HUDEP-2 (cell line): ENCODE measurements around the gene FYCO1.

Source experiments
- DNase-seq, 76 experiments: peaks; one replicate each; lab custom pipeline; 2025; ENCODE audit not compliant: unreplicated experiment in 76 of 76; lab: John Stamatoyannopoulos, UW

Gene FYCO1

DNA sequence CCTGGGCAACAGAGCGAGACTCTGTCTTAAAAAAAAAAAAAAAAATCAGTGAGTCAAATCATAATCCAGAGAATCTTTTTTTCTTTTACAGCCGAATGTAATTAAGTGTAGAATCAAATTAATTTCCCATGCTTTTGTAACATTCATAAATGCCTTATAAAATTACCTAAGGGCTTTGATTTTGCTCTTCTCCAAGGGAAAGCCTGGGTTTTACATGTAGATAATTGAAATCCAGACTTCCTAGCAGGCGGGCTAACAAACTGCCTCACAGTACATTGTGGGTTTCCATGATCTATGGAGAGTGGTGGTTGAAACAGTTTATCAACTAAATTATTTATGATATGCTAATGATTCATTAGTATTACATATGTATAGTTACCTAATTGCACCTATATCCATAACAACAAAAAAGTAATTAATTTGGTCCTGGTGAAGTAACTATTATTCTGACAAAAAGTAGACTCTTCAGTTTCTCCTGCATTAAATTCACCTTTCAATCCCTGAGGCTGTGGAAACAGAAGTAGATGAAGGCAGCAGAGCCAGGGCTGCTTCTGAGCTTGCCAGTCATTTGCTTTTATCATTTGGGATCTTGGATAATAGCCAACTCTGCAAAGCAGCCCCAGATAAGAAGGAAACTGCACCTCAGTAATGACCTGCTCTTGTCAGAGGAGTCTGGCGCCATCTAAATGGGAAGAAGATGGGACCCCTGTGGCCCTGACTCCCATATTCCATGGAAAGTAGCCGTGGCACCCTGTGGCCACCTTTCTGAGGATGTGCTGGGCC lies 99.7 kb downstream of the FYCO1 start:
- DNase-seq: no peak

DNA sequence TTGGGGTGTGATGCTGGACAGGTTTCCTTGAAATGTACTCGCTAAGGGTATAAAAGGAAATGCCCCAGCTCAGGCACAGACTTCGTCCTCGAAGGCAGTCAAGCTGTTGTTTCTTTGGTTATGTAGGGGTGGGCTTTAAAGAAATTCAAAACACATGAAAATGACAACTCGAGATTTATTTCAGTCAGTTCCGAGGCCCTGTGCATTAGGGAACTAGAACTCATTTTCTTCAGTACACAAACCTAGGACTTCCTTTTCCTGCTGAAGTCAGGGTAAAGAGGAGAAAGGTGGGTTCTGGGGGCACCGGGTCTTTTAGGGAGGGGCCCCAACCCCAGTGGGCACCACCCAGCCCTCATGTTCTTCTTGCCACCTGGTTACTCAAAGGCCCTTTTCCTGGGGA lies 101.6 kb downstream of the FYCO1 start:
- no peak for DNase-seq

DNA sequence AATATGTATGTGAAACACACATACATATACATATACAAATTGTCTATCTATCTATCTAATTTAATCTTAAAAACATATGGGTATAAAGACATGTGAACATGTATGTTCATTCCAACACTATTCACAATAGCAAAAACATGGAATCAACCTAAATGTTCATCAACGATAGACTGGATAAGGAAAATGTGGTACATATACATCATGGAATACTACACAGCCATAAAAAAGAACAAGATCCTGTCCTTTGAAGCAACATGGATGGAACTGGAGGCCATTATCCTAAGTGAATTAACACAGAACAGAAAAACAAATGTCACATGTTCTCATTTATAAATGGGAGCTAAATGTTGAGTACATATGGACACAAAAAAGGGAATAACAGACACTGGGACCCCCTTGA lies 103.5 kb downstream of the FYCO1 start:
- no peak for DNase-seq

DNA sequence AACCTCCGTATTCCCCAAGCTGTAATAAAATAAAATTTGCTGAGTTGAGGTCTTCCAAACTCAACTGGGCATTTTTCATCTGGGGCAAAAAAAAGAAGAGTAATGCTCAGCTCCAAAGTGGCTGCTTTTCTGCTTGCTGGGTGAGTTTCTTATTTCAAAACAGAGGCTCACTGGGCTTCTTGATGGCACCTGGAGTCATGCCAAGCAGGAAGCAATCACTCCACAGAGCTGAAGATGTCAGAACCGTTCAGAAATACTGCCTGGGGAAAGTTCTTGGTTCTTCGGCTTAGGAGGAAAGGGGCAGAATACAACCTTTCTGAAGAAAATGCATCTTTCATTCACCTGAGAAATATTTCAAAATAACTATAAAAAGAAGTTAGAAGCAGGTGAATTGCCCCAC lies 105.2 kb downstream of the FYCO1 start:
- peak in 1 of 76 experiments; percentile 5 for DNase-seq

DNA sequence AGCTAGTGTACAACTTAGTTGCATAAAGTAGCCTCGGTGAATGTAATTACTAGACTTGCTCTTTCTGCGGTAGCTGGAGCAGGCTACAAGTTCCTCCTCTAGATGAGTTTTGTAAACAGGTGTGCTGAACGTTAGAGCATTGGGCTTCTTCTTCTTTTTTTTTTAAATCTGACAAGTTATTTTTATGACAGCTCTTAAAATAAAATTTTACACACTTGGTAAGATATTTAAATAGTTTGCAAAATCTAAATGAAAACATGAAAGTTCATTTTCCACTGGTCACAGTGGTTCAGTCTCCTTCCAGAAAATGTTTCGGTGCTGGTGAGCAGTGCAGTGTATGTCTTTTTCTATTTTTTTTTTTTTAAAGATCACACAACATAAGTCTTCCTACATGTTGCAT lies 106.3 kb downstream of the FYCO1 start:
- no peak for DNase-seq

DNA sequence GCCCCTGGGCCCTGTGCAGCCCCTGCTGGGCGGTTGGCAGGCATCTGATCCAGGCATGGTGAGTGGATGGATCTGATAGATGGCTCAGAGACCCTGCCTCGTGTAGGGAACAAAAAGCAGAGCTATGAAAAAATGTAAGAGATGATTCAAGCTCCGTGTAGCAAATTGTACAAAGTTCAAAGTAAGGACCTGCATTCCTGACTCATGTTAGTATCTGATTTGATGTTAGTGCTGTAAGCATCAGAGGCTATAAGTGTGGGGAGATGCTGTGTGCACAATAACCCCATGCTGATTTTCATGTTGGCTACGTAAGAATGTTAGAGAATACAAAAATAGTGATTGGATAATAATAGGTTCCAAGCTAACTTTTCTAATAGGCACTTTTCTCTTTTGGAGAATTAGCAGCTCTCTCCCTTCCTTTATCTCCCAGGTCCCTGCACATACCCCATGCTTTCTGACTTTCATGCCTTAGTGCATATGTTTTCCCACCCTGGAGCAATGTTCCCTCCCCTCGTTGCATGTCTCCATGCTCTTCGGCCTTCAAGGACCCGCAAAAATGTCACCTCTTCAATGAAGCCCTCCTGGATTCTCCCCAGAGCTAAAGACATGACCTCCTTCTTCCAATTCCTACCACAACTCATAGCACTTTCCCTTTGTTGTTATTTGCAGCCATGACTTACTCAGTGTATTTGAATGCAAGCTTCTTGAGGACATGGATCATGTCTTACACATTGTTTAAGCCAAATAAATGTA lies 107.7 kb downstream of the FYCO1 start:
- DNase-seq: no peak

DNA sequence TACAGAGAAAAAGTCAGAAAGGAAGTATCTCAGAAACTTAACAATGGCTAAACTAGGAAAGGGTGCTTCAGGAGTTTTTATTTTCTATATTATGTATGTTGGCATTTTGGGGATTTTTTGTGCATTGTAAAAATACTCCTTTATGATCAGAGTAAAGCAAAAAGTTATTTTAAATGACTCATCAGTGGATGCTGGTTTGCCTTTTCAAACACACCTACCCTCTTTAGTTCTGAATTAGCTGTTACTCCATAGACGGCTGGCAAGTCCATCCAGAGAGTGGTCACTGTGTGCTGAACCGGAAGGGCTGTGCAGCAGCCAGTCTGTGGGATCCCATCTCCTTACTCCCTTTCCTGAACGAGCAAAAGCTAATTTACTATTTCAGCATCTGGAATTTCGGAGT lies 108.3 kb downstream of the FYCO1 start:
- no peak for DNase-seq

- DNase-seq: no peak
Measured at GRCh38 chr3:45885979-45886705, 109.5 kb downstream of the FYCO1 start, which contains the start of gene CCR9. CCR9 (plus strand) TSS chr3:45886543; CDS start chr3:45894934, 8,391 bp downstream.

GRCh38 chr3:45884368-45885201 lies 111.0 kb downstream of the FYCO1 start:
- no peak for DNase-seq

- peak in 7 of 76 experiments; percentile 0 to 43 (median 13) for DNase-seq
Measured at GRCh38 chr3:45881078-45882022, 114.3 kb downstream of the FYCO1 start.

DNA sequence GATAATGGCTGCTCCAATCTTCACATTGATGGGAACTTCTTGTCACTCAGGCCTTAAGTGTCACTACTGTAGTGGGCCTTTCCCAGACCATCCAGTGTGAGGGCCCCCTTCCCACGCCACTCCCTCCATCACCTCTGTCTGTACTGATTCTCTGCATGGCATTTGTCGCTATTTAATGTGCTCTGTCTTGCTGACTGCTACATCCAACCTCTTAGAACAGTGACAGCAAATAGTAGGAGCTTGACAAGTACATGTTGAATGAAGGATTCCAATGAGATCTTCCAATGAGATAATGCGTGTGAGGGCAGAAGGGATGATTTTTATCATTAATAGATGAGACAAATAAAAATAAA lies 114.9 kb downstream of the FYCO1 start:
- no peak for DNase-seq

DNA sequence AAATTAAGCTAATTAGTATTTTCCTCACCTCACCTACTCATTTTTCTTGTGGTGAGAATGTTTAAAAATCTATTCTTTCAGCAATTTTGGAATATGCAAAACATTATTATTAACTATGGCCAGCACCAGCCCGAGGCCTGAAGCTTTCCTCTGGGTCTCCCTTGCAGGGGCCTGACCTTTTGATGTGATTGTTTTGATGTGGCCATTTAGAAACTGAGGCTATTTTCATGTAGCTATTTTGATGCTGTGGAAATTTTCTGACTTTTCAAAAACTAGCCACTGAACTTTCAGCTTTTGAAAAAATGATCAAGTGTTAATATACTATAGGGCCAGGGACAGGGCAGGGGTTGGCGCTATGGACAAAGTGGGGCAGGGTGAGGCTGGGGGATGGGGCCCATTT lies 117.5 kb downstream of the FYCO1 start:
- no peak for DNase-seq

GRCh38 chr3:45874677-45875346 lies 120.8 kb downstream of the FYCO1 start:
- peak in 2 of 76 experiments; percentile 2 to 7 for DNase-seq

DNA sequence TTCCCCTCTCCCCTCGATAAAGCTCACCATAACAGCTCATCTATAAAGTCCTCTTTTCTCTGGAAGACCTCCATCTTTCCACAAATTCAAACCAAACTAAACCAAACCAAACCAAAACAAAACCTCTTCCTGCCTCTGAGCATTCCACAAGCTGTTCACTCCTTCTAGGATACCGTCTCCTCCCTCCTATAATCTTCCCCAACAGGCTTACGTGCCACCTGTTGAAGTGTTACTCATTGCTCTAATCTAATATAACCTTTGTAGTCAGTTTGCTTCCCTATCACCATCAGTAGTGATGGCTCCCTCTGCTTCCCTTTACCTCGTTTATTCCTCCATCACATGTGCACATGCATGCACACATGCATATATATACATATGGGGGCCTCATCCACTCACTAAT lies 122.0 kb downstream of the FYCO1 start:
- no peak for DNase-seq

DNA sequence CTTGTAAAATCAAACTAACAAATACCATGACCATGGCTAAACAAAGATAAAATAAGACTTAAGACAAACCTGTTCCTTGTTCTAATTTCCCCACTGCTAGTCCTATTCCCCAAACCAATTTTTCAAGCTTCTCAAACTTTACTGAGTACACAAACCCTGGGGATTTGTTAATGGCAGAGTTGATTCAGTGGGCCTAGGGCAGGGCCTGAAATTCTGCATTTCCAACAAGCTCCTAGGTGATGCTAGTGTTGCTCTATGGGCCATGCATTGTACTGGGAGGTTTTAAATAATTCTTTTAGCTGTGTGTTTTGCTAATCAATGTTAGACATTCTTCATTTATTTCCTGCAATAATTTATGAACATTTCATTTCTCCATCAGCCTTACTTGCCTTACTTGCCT lies 122.6 kb downstream of the FYCO1 start:
- no peak for DNase-seq

GRCh38 chr3:45872569-45872968 lies 123.1 kb downstream of the FYCO1 start:
- DNase-seq: no peak

GRCh38 chr3:45871780-45872179 lies 123.8 kb downstream of the FYCO1 start:
- no peak for DNase-seq

GRCh38 chr3:45870099-45870498 lies 125.5 kb downstream of the FYCO1 start:
- DNase-seq: no peak

DNA sequence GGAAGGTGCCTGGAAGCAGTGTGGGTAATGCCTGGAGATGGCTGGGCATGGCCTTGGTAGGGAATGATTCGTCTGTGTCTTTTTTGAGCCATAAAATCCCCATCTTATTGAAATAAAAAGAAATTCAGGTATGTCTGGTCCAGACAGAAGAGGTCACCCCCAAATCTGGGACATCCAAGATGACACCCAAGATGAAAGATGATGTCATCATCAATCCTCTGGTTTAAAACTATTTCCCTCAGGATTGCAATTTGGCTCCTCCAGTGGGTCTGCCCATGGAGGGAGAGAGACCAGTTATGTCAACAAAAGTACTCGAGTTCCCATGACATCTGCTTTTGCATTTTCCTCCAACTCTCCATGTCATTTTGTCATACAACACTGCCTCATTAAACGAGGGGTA lies 126.0 kb downstream of the FYCO1 start:
- DNase-seq: no peak
